Measurements from ENCODE around the gene SLCO2A1.

The SLCO2A1 gene

GRCh38 chr3:133944641-133945380 lies 84.9 kb downstream of the SLCO2A1 start:
- DNase-seq (ENCODE audit: low read depth, low spot score): no peak
- peaks cover 18% of the 10 kb centered on the region for H3K27me3 ChIP-seq (ENCODE audit: insufficient read depth, insufficient read length)
- TF ChIP-seq ZNF274 (IDR thresholded peaks at IDR 0.05; ENCODE audit: low read depth, low read length) (no peak), YY1 (IDR thresholded peaks at IDR 0.05; ENCODE audit: insufficient read depth, insufficient read length) (no peak), SUZ12 (IDR thresholded peaks at IDR 0.05; ENCODE audit: extremely low read depth, insufficient read depth, insufficient read length) (no peak)

DNA sequence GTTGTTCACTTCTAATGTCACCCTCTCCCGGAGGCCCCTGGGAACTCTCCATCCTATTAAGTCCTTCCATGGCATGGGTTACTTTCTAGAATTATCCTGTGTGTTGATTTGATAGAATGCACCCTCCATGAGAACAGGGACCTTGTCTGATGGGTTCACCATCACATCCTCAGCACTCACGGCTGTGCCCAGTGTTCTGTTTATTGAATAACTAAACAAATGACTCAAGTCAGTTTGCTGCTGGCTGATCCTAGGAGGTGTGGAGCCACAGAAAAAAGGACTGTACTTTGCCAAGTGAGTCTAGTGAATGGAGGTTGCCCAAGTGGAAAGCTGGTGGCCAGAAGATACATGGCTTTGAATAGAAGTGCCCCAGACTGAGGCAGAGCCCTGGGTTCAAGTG lies 85.5 kb downstream of the SLCO2A1 start:
- no peak overlapping the region for H3K9ac ChIP-seq (ENCODE audit: insufficient read length, low read depth)
- H3K9me3 ChIP-seq (ENCODE audit: insufficient read depth, low read length): no peaks in the 10 kb centered on the region
- H3K27me3 ChIP-seq (ENCODE audit: insufficient read depth, insufficient read length): peaks cover 18% of the 10 kb centered on the region
- H3K4me1 ChIP-seq (ENCODE audit: insufficient read depth, insufficient read length): peaks cover 22% of the 10 kb centered on the region
- DNase-seq (ENCODE audit: low read depth, low spot score): no peak
- TF ChIP-seq ZNF274 (IDR thresholded peaks at IDR 0.05; ENCODE audit: low read depth, low read length): no peak
- no peak for TF ChIP-seq SUZ12 (IDR thresholded peaks at IDR 0.05; ENCODE audit: extremely low read depth, insufficient read depth, insufficient read length)
- no peak for TF ChIP-seq YY1 (IDR thresholded peaks at IDR 0.05; ENCODE audit: insufficient read depth, insufficient read length)
- no peaks in the 10 kb centered on the region for H3K36me3 ChIP-seq (ENCODE audit: insufficient read depth, insufficient read length, low read length)
- no peak overlapping the region for H3K4me3 ChIP-seq (ENCODE audit: insufficient read length, low read depth)

More at GRCh38 chr3:133944641-133945380, 84.9 kb downstream of the SLCO2A1 start:
- H3K9ac ChIP-seq (ENCODE audit: insufficient read length, low read depth): no peak overlapping the region
- peaks cover 21% of the 10 kb centered on the region for H3K4me1 ChIP-seq (ENCODE audit: insufficient read depth, insufficient read length)
- no peak overlapping the region for H3K4me3 ChIP-seq (ENCODE audit: insufficient read length, low read depth)
- H3K9me3 ChIP-seq (ENCODE audit: insufficient read depth, low read length): no peaks in the 10 kb centered on the region
- H3K36me3 ChIP-seq (ENCODE audit: insufficient read depth, insufficient read length, low read length): no peaks in the 10 kb centered on the region

DNA sequence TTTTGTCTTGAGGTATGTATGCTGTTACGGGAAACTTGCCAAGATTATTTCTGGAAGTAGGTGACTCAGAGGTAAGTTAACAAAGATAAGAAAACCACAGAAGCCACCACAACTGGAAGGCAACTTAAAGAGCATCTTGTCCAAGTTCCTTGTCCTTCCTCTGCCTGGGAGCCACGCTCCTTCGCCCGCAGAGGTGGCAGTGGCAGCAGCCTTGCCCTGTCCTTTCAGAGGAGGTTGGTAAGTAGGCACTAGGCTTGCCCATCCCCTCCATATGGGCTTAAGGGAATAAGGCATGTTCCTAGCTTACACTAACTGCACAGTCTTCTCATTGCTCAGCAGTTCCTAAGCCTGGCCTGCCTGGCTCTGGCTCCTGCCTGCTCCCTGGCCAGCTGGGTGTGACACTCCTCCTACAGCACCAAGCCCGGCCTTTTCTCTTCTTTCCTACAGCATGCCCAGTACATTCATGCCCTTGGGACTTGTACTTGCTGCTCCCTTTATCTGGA lies 86.0 kb downstream of the SLCO2A1 start:
- peaks cover 18% of the 10 kb centered on the region for H3K27me3 ChIP-seq (ENCODE audit: insufficient read depth, insufficient read length)
- no peak for TF ChIP-seq SUZ12 (IDR thresholded peaks at IDR 0.05; ENCODE audit: extremely low read depth, insufficient read depth, insufficient read length)
- TF ChIP-seq YY1 (IDR thresholded peaks at IDR 0.05; ENCODE audit: insufficient read depth, insufficient read length): no peak
- TF ChIP-seq ZNF274 (IDR thresholded peaks at IDR 0.05; ENCODE audit: low read depth, low read length): no peak
- H3K4me3 ChIP-seq (ENCODE audit: insufficient read length, low read depth): no peak overlapping the region
- peaks cover 19% of the 10 kb centered on the region for H3K4me1 ChIP-seq (ENCODE audit: insufficient read depth, insufficient read length)
- DNase-seq (ENCODE audit: low read depth, low spot score): no peak
- no peaks in the 10 kb centered on the region for H3K9me3 ChIP-seq (ENCODE audit: insufficient read depth, low read length)
- no peaks in the 10 kb centered on the region for H3K36me3 ChIP-seq (ENCODE audit: insufficient read depth, insufficient read length, low read length)
- H3K9ac ChIP-seq (ENCODE audit: insufficient read length, low read depth): no peak overlapping the region

DNA sequence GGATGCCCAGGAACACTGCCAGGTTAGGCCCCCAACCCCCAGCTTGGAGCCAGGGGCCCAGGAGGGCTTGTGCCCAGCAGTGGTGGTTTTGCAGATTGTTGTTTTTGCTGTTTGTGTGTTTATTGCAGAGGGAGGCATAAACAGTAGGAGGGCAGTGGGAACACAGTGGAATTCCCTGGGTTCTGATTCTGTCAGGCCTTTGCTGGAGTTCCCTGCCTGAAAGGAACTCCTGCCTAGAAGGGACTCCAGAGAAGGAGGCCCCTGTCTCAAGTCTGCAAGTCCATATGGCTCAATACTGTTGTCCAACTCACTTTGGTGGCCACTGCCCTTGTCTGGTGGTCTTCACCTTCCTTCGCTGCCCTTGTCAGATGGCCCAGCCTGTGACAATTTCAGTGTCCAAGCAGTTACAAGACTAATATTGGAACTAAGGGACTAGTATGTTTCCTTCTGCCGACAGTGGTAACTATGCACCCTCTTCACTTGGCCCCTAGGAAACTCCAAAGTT lies 86.6 kb downstream of the SLCO2A1 start:
- peaks cover 19% of the 10 kb centered on the region for H3K4me1 ChIP-seq (ENCODE audit: insufficient read depth, insufficient read length)
- no peaks in the 10 kb centered on the region for H3K9me3 ChIP-seq (ENCODE audit: insufficient read depth, low read length)
- DNase-seq (ENCODE audit: low read depth, low spot score): no peak
- H3K9ac ChIP-seq (ENCODE audit: insufficient read length, low read depth): no peak overlapping the region
- no peaks in the 10 kb centered on the region for H3K36me3 ChIP-seq (ENCODE audit: insufficient read depth, insufficient read length, low read length)
- no peak overlapping the region for H3K4me3 ChIP-seq (ENCODE audit: insufficient read length, low read depth)
- TF ChIP-seq SUZ12 (IDR thresholded peaks at IDR 0.05; ENCODE audit: extremely low read depth, insufficient read depth, insufficient read length) (no peak), YY1 (IDR thresholded peaks at IDR 0.05; ENCODE audit: insufficient read depth, insufficient read length) (no peak), ZNF274 (IDR thresholded peaks at IDR 0.05; ENCODE audit: low read depth, low read length) (no peak)
- peaks cover 18% of the 10 kb centered on the region for H3K27me3 ChIP-seq (ENCODE audit: insufficient read depth, insufficient read length)

GRCh38 chr3:133941415-133941821 lies 88.3 kb downstream of the SLCO2A1 start:
- DNase-seq (ENCODE audit: low read depth, low spot score): no peak
- Histone ChIP-seq H3K4me1 (ENCODE audit: insufficient read depth, insufficient read length) (peaks cover 19% of the 10 kb centered on the region), H3K9ac (ENCODE audit: insufficient read length, low read depth) (no peak overlapping the region), H3K36me3 (ENCODE audit: insufficient read depth, insufficient read length, low read length) (no peaks in the 10 kb centered on the region), H3K27me3 (ENCODE audit: insufficient read depth, insufficient read length) (peaks cover 7% of the 10 kb centered on the region), H3K9me3 (ENCODE audit: insufficient read depth, low read length) (no peaks in the 10 kb centered on the region), H3K4me3 (ENCODE audit: insufficient read length, low read depth) (no peak overlapping the region)
- no peak for TF ChIP-seq SUZ12 (IDR thresholded peaks at IDR 0.05; ENCODE audit: extremely low read depth, insufficient read depth, insufficient read length)
- no peak for TF ChIP-seq YY1 (IDR thresholded peaks at IDR 0.05; ENCODE audit: insufficient read depth, insufficient read length)
- TF ChIP-seq ZNF274 (IDR thresholded peaks at IDR 0.05; ENCODE audit: low read depth, low read length): no peak

DNA sequence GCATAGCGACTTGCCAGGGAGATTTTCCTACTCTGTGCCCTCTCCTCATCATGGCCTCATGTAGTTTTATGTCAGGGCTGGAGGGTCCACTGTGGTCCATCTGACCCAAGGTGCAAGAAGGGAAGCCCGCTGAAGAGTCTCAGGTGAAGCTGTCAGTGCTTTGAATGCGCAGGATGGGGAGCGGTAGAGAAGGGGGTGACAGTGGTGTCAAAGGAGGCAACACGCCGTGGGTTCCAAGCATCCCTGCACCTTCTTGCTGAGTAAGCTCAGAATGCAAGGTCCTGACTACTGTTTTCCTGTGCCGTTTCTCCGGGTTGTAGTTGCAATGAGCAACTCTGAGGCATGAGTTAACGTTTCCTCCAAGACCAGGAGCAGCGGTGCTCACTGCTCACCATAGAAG lies 89.2 kb downstream of the SLCO2A1 start:
- Histone ChIP-seq H3K36me3 (ENCODE audit: insufficient read depth, insufficient read length, low read length) (no peaks in the 10 kb centered on the region), H3K4me1 (ENCODE audit: insufficient read depth, insufficient read length) (peaks cover 19% of the 10 kb centered on the region), H3K9ac (ENCODE audit: insufficient read length, low read depth) (no peak overlapping the region), H3K9me3 (ENCODE audit: insufficient read depth, low read length) (no peaks in the 10 kb centered on the region), H3K4me3 (ENCODE audit: insufficient read length, low read depth) (no peak overlapping the region), H3K27me3 (ENCODE audit: insufficient read depth, insufficient read length) (peaks cover 7% of the 10 kb centered on the region)
- no peak for DNase-seq (ENCODE audit: low read depth, low spot score)
- TF ChIP-seq SUZ12 (IDR thresholded peaks at IDR 0.05; ENCODE audit: extremely low read depth, insufficient read depth, insufficient read length) (no peak), ZNF274 (IDR thresholded peaks at IDR 0.05; ENCODE audit: low read depth, low read length) (no peak), YY1 (IDR thresholded peaks at IDR 0.05; ENCODE audit: insufficient read depth, insufficient read length) (no peak)

DNA sequence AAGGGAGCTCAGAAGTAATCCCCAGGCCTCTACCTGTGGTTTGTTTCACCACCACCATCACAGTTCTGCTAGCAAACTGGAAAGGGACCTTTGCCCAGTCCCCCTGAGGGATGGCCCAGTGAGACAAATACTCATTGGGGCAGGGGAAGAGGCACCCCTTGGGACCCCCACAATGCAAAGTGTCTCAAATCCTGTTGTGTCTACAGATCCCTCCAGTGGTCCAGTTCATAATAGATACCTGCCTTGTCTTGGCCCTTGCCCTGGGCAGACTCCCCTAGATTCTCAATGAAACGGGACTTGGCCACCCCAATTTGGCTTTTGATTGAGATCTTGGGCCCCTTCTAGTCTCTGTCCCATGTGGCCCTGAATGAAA lies 90.3 kb downstream of the SLCO2A1 start:
- H3K4me1 ChIP-seq (ENCODE audit: insufficient read depth, insufficient read length): peaks cover 19% of the 10 kb centered on the region
- TF ChIP-seq SUZ12 (IDR thresholded peaks at IDR 0.05; ENCODE audit: extremely low read depth, insufficient read depth, insufficient read length): no peak
- no peak for TF ChIP-seq ZNF274 (IDR thresholded peaks at IDR 0.05; ENCODE audit: low read depth, low read length)
- H3K4me3 ChIP-seq (ENCODE audit: insufficient read length, low read depth): no peak overlapping the region
- DNase-seq (ENCODE audit: low read depth, low spot score): no peak
- no peak overlapping the region for H3K9ac ChIP-seq (ENCODE audit: insufficient read length, low read depth)
- H3K36me3 ChIP-seq (ENCODE audit: insufficient read depth, insufficient read length, low read length): no peaks in the 10 kb centered on the region
- no peaks in the 10 kb centered on the region for H3K27me3 ChIP-seq (ENCODE audit: insufficient read depth, insufficient read length)
- no peaks in the 10 kb centered on the region for H3K9me3 ChIP-seq (ENCODE audit: insufficient read depth, low read length)

Measured in NT2/D1 (cell line).